SW 1271 (cell line): Measurements from ENCODE around the gene PTPN21.

Experiments
- DNase-seq, 2 experiments: peaks; one replicate each; lab custom pipeline; 2025; lab: John Stamatoyannopoulos, UW

The PTPN21 gene

GRCh38 chr14:88504602-88505001 lies 50.2 kb downstream of the PTPN21 start:
- no peak for DNase-seq

GRCh38 chr14:88503754-88504406 lies 50.9 kb downstream of the PTPN21 start:
- DNase-seq, result no peak

- DNase-seq, result no peak
Observed at GRCh38 chr14:88502740-88503139, 52.1 kb downstream of the PTPN21 start.

- no peak for DNase-seq
Observed at GRCh38 chr14:88500611-88501010, 54.2 kb downstream of the PTPN21 start.

GRCh38 chr14:88499225-88499624 lies 55.6 kb downstream of the PTPN21 start:
- DNase-seq, result no peak

- no peak for DNase-seq
Observed at GRCh38 chr14:88496414-88496813, 58.4 kb downstream of the PTPN21 start.

GRCh38 chr14:88493392-88494185 lies 61.2 kb downstream of the PTPN21 start:
- DNase-seq, result no peak

- DNase-seq, result peak in 1 of 2 experiments; percentile 56
Observed at GRCh38 chr14:88492272-88493089, 62.3 kb downstream of the PTPN21 start.

- no peak for DNase-seq
Observed at GRCh38 chr14:88490168-88490567, 64.6 kb downstream of the PTPN21 start.

GRCh38 chr14:88488897-88489296 lies 65.9 kb downstream of the PTPN21 start:
- no peak for DNase-seq

- DNase-seq, result no peak
Observed at GRCh38 chr14:88488081-88488480, 66.7 kb downstream of the PTPN21 start.

- DNase-seq, result no peak
Observed at GRCh38 chr14:88482524-88482923, 72.3 kb downstream of the PTPN21 start.

- DNase-seq, result no peak
Observed at GRCh38 chr14:88481794-88482193, 73.0 kb downstream of the PTPN21 start.

- DNase-seq, result no peak
Observed at GRCh38 chr14:88481059-88481458, 73.7 kb downstream of the PTPN21 start.

GRCh38 chr14:88479574-88479987 lies 75.2 kb downstream of the PTPN21 start:
- no peak for DNase-seq

- no peak for DNase-seq
Observed at GRCh38 chr14:88478931-88479330, 75.9 kb downstream of the PTPN21 start.

- DNase-seq, result no peak
Observed at GRCh38 chr14:88477513-88478250, 77.1 kb downstream of the PTPN21 start.

- DNase-seq, result no peak
Observed at GRCh38 chr14:88476825-88477224, 78.0 kb downstream of the PTPN21 start.

- DNase-seq, result no peak
Observed at GRCh38 chr14:88476214-88476774, 78.5 kb downstream of the PTPN21 start.

- no peak for DNase-seq
Observed at GRCh38 chr14:88473791-88474190, 81.0 kb downstream of the PTPN21 start.
